ENCODE data around the gene SLC7A1.

SLC7A1 gene

GRCh38 chr13:29511106-29511796 lies 84.2 kb downstream of the SLC7A1 start:
- Histone ChIP-seq H3K36me3 (ENCODE audit: insufficient read depth, low read length) (no peaks in the 10 kb centered on the region; the same call in 1 of the 2 replicates), H3K4me1 (ENCODE audit: control insufficient read depth, insufficient read depth, low read length, unreplicated experiment) (peaks cover 67% of the 10 kb centered on the region), H3K79me2 (ENCODE audit: control insufficient read depth, insufficient read depth, low read length, unreplicated experiment) (no peaks in the 10 kb centered on the region), H3K4me3 (ENCODE audit: low read depth, low read length) (no peak overlapping the region), H3K27ac (ENCODE audit: low read depth, low read length) (peak overlapping the region; percentile 61; the same call in 1 of the 2 replicates), H3K27me3 (ENCODE audit: insufficient read depth, low read length) (no peaks in the 10 kb centered on the region), H2AFZ (ENCODE audit: low read length, unreplicated experiment) (no peak overlapping the region)

DNA sequence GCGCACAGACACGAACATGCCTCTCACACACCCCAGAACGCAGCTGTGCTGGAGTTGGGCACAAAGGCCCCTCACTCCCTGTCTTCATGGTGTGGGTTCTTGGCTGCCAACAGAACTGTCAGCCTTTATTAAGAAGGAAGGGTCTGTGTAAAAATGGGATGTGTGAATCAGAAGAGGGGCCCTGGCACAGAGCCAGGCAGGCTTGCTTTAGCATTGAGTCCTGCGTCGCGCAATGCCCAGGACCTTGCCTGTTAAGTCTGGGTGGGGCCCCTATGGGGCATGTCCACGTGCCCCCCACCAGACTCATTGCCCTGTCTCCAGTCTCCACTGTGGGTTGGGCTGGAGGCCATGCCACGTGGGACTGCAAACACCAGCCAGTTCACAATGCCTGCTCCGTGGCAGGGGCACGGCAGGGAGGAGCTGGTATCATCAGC lies 84.8 kb downstream of the SLC7A1 start:
- Histone ChIP-seq H2AFZ (ENCODE audit: low read length, unreplicated experiment) (no peak overlapping the region), H3K79me2 (ENCODE audit: control insufficient read depth, insufficient read depth, low read length, unreplicated experiment) (no peaks in the 10 kb centered on the region), H3K4me1 (ENCODE audit: control insufficient read depth, insufficient read depth, low read length, unreplicated experiment) (peaks cover 62% of the 10 kb centered on the region), H3K27me3 (ENCODE audit: insufficient read depth, low read length) (no peaks in the 10 kb centered on the region), H3K4me3 (ENCODE audit: low read depth, low read length) (no peak overlapping the region), H3K36me3 (ENCODE audit: insufficient read depth, low read length) (no peaks in the 10 kb centered on the region; the same call in 1 of the 2 replicates), H3K27ac (ENCODE audit: low read depth, low read length) (peak overlapping the region; percentile 72)

- Histone ChIP-seq H3K27me3 (ENCODE audit: insufficient read depth, low read length) (no peaks in the 10 kb centered on the region), H3K27ac (ENCODE audit: low read depth, low read length) (peak overlapping the region; percentile 72), H3K4me1 (ENCODE audit: control insufficient read depth, insufficient read depth, low read length, unreplicated experiment) (peaks cover 56% of the 10 kb centered on the region), H3K79me2 (ENCODE audit: control insufficient read depth, insufficient read depth, low read length, unreplicated experiment) (no peaks in the 10 kb centered on the region), H3K4me3 (ENCODE audit: low read depth, low read length) (no peak overlapping the region), H3K36me3 (ENCODE audit: insufficient read depth, low read length) (no peaks in the 10 kb centered on the region; the same call in 1 of the 2 replicates), H2AFZ (ENCODE audit: low read length, unreplicated experiment) (no peak overlapping the region)
Observed at GRCh38 chr13:29509999-29510589, 85.4 kb downstream of the SLC7A1 start.

GRCh38 chr13:29508876-29509252 lies 86.6 kb downstream of the SLC7A1 start:
- Histone ChIP-seq H3K36me3 (ENCODE audit: insufficient read depth, low read length) (no peaks in the 10 kb centered on the region; the same call in 1 of the 2 replicates), H2AFZ (ENCODE audit: low read length, unreplicated experiment) (no peak overlapping the region), H3K27ac (ENCODE audit: low read depth, low read length) (peak overlapping the region; percentile 72), H3K27me3 (ENCODE audit: insufficient read depth, low read length) (0 out of 2 replicates have a peak, but pooled peaks cover 1% of the 10 kb centered on the region), H3K4me3 (ENCODE audit: low read depth, low read length) (no peak overlapping the region), H3K79me2 (ENCODE audit: control insufficient read depth, insufficient read depth, low read length, unreplicated experiment) (no peaks in the 10 kb centered on the region), H3K4me1 (ENCODE audit: control insufficient read depth, insufficient read depth, low read length, unreplicated experiment) (peaks cover 50% of the 10 kb centered on the region)

- H3K4me1 ChIP-seq (ENCODE audit: control insufficient read depth, insufficient read depth, low read length, unreplicated experiment): peaks cover 45% of the 10 kb centered on the region
- no peaks in the 10 kb centered on the region for H3K79me2 ChIP-seq (ENCODE audit: control insufficient read depth, insufficient read depth, low read length, unreplicated experiment)
- H2AFZ ChIP-seq (ENCODE audit: low read length, unreplicated experiment): no peak overlapping the region
- H3K4me3 ChIP-seq (ENCODE audit: low read depth, low read length): no peak overlapping the region
- H3K36me3 ChIP-seq (ENCODE audit: insufficient read depth, low read length): no peaks in the 10 kb centered on the region; the same call in 1 of the 2 replicates
- 0 out of 2 replicates have a peak, but pooled peaks cover 3% of the 10 kb centered on the region for H3K27me3 ChIP-seq (ENCODE audit: insufficient read depth, low read length)
- peak overlapping the region; percentile 72; the same call in 1 of the 2 replicates for H3K27ac ChIP-seq (ENCODE audit: low read depth, low read length)
Observed at GRCh38 chr13:29508130-29508875, 87.2 kb downstream of the SLC7A1 start.

- Histone ChIP-seq H3K27ac (ENCODE audit: low read depth, low read length) (no peak overlapping the region), H3K4me3 (ENCODE audit: low read depth, low read length) (no peak overlapping the region), H2AFZ (ENCODE audit: low read length, unreplicated experiment) (no peak overlapping the region), H3K79me2 (ENCODE audit: control insufficient read depth, insufficient read depth, low read length, unreplicated experiment) (no peaks in the 10 kb centered on the region), H3K4me1 (ENCODE audit: control insufficient read depth, insufficient read depth, low read length, unreplicated experiment) (peaks cover 38% of the 10 kb centered on the region), H3K36me3 (ENCODE audit: insufficient read depth, low read length) (no peaks in the 10 kb centered on the region), H3K27me3 (ENCODE audit: insufficient read depth, low read length) (0 out of 2 replicates have a peak, but pooled peaks cover 3% of the 10 kb centered on the region)
Observed at GRCh38 chr13:29507356-29507755, 88.1 kb downstream of the SLC7A1 start.

DNA sequence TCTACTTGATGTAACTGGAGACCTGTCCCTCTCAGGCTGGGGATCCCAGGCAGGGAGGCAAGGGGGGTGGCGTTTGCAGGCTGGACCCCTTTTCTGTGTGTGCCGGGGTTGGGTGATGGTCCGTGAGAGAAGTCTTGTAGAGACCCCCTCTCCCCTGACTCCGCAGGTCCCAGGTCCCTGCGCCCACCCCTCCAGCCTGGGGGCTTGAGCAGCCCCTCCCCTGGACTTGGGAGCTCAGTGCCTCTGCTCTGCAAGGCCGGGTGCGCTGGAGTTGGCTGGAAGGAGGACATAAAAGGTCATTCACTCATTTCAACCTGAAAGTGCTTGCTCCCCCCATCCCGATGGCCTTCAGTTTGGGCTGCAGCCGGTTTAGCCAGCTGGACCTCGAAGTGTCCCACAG lies 89.5 kb downstream of the SLC7A1 start:
- Histone ChIP-seq H3K36me3 (ENCODE audit: insufficient read depth, low read length) (no peaks in the 10 kb centered on the region), H3K4me3 (ENCODE audit: low read depth, low read length) (no peak overlapping the region), H3K79me2 (ENCODE audit: control insufficient read depth, insufficient read depth, low read length, unreplicated experiment) (no peaks in the 10 kb centered on the region)

DNA sequence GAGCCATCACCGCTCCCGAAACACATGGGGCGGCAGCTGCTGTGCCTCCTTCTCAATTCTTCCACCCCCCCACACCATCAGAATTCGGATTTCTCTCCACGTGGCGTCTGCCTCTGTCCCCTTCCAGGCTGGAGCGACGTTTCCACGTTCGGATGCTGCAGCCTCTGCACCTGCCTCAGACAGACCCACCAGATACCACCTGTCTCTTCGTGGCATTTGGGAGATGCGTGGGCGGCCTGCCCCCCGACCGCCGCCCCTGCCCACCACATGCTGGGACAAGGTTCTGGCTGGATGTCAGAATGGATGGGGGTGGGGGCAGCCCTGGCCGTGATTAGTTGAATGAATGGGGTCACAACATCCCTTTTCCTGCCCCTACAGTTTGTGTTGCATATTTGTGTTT lies 90.0 kb downstream of the SLC7A1 start:
- peaks cover 21% of the 10 kb centered on the region for H3K4me1 ChIP-seq (ENCODE audit: control insufficient read depth, insufficient read depth, low read length, unreplicated experiment)
- H3K27ac ChIP-seq (ENCODE audit: low read depth, low read length): no peak overlapping the region
- H3K79me2 ChIP-seq (ENCODE audit: control insufficient read depth, insufficient read depth, low read length, unreplicated experiment): no peaks in the 10 kb centered on the region
- no peaks in the 10 kb centered on the region for H3K36me3 ChIP-seq (ENCODE audit: insufficient read depth, low read length)
- 0 out of 2 replicates have a peak, but pooled peaks cover 3% of the 10 kb centered on the region for H3K27me3 ChIP-seq (ENCODE audit: insufficient read depth, low read length)
- no peak overlapping the region for H2AFZ ChIP-seq (ENCODE audit: low read length, unreplicated experiment)
- H3K4me3 ChIP-seq (ENCODE audit: low read depth, low read length): no peak overlapping the region

More for the DNA sequence above, 89.5 kb downstream of the SLC7A1 start:
- peaks cover 26% of the 10 kb centered on the region for H3K4me1 ChIP-seq (ENCODE audit: control insufficient read depth, insufficient read depth, low read length, unreplicated experiment)
- no peak overlapping the region for H2AFZ ChIP-seq (ENCODE audit: low read length, unreplicated experiment)
- H3K27me3 ChIP-seq (ENCODE audit: insufficient read depth, low read length): 0 out of 2 replicates have a peak, but pooled peaks cover 3% of the 10 kb centered on the region
- H3K27ac ChIP-seq (ENCODE audit: low read depth, low read length): no peak overlapping the region

DNA sequence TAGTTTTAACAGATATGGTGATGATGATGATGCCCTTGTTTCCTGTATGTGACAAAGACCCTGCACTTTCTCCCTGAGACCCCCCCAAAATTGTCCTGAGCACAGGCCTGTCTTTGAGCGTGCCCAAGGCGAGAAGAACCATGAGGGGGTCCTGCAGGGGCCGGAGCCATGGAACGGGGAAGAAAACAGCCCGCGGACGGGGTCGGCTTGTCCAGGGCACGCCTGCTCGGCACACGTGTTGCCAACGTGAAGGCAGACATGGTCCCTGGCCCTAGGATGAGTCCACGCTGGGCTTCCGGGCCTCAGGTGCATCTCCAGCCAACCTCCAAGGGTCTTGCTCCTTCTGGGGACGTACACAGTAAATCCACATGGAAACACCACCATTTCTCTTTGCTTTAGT lies 90.8 kb downstream of the SLC7A1 start:
- Histone ChIP-seq H2AFZ (ENCODE audit: low read length, unreplicated experiment) (no peak overlapping the region), H3K79me2 (ENCODE audit: control insufficient read depth, insufficient read depth, low read length, unreplicated experiment) (no peaks in the 10 kb centered on the region), H3K4me1 (ENCODE audit: control insufficient read depth, insufficient read depth, low read length, unreplicated experiment) (peaks cover 13% of the 10 kb centered on the region), H3K4me3 (ENCODE audit: low read depth, low read length) (no peak overlapping the region), H3K27me3 (ENCODE audit: insufficient read depth, low read length) (0 out of 2 replicates have a peak, but pooled peaks cover 3% of the 10 kb centered on the region), H3K36me3 (ENCODE audit: insufficient read depth, low read length) (no peaks in the 10 kb centered on the region), H3K27ac (ENCODE audit: low read depth, low read length) (no peak overlapping the region)

DNA sequence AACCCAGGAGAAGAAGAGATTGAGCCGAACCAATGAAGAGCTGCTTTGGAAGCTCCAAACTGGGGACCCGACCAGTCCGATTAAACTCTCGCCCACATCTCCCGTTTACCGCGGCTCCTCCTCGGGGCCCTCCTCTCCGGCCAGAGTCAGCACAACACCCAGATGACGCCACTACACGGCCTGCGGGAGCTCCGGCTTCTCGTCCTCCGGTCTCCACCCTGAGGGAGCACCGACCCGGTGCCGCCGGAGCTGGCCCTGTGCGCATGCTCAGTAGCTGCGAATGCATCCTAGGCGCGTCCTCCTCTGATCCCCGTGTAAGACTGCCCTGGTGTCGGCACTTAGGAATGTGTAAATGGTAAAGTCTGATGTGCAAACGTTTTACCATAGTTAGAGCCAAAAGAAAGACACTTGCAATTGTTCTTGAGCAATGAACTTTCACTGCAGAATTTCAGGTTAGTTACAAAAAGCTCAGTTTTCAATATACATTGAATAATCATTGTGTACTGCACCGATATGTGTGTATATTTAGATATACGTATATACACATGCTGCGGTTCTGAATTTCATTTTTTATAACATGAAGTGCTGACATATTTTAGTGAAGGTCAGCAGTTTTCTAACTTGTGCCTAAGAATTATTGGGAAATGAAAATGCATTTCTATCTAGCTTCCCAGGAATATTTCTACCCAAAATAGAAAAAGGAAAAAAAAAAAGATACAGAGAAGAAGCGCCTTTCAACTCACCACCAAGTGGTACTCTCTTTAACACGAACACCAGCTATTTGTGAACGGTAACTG lies 92.2 kb downstream of the SLC7A1 start:
- Histone ChIP-seq H3K79me2 (ENCODE audit: control insufficient read depth, insufficient read depth, low read length, unreplicated experiment) (no peaks in the 10 kb centered on the region), H3K4me3 (ENCODE audit: low read depth, low read length) (no peak overlapping the region), H2AFZ (ENCODE audit: low read length, unreplicated experiment) (no peak overlapping the region), H3K36me3 (ENCODE audit: insufficient read depth, low read length) (no peaks in the 10 kb centered on the region), H3K27me3 (ENCODE audit: insufficient read depth, low read length) (peaks cover 11% of the 10 kb centered on the region; the same call in 1 of the 2 replicates), H3K4me1 (ENCODE audit: control insufficient read depth, insufficient read depth, low read length, unreplicated experiment) (peaks cover under 1% of the 10 kb centered on the region), H3K27ac (ENCODE audit: low read depth, low read length) (no peak overlapping the region)
